ENCODE results near the gene PRDM12. TPM values are rescaled to one million over a fixed set of nuclear protein-coding genes. Genes with fewer than 3 reads are reported as not detected.

Gene PRDM12
- total RNA-seq, 1 experiment from 2014 or later = not detected

DNA sequence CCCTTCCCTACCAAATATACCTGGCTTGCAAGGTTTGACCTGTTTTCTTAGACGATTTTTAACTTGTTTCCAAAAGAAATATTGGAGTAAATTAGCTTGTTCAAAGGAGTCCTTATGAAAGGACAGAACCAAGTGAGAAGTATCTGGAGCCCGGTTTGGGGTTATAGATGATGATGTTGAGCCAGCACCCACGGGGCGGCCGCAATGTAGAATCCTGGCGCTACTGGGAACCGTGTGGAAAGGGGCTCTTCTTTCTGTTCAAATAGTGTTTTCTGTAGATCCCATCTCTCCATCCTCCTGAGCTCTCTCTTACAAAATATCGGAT lies 28.7 kb downstream of the PRDM12 start:
- no peak for DNase-seq
- Mint-ChIP-seq H3K4me3 (peak overlapping the region; percentile 98 to 99), H3K4me1 (peaks cover 46 to 50% of the 10 kb centered on the region in 2 experiments), H3K27ac (peak overlapping the region in 2 of 3 experiments; percentile 57 to 92; a peak in 5 of 7 replicates), H3K36me3 (ENCODE audit: insufficient read depth in 1 of 3, low read depth in 3 of 3) (peaks cover 29 to 33% (median 31%) of the 10 kb centered on the region in 3 experiments), H3K27me3 (ENCODE audit: low read depth) (no peaks in the 10 kb centered on the region; the same call in 1 of the 2 replicates), H3K9me3 (0 out of 5 replicates have a peak, but pooled peaks cover 0 to 2% of the 10 kb centered on the region in 2 experiments)
- Histone ChIP-seq H2BK20ac (ENCODE audit: low read depth, low read length, poor library complexity, severe bottlenecking) (no peak overlapping the region), H3K79me2 (ENCODE audit: insufficient read depth, low read length) (peaks cover 15% of the 10 kb centered on the region; the same call in 1 of the 2 replicates), H3K23ac (ENCODE audit: insufficient read length, low read depth, low read length) (no peak overlapping the region), H3T11ph (ENCODE audit: low read length) (no peak overlapping the region), H3K14ac (ENCODE audit: insufficient read depth, low read length) (no peak overlapping the region), H3K4me1 (ENCODE audit: insufficient read depth, low read length) (no peaks in the 10 kb centered on the region; the same call in 1 of the 2 replicates), H3K23me2 (ENCODE audit: insufficient read length, low read depth, low read length, poor library complexity, severe bottlenecking) (peaks cover 7% of the 10 kb centered on the region), H2BK12ac (ENCODE audit: insufficient read length, low read depth, low read length) (no peak overlapping the region), H3K27ac (ENCODE audit: insufficient read length, low read depth, low read length) (no peak overlapping the region), H2AK5ac (ENCODE audit: insufficient read length, low read length) (no peak overlapping the region), H3K4ac (ENCODE audit: low read depth, low read length) (no peak overlapping the region), H3K79me1 (ENCODE audit: insufficient read depth, low read depth, low read length, poor library complexity, severe bottlenecking) (peaks cover 9% of the 10 kb centered on the region), H3K18ac (ENCODE audit: insufficient read length, low read depth, low read length) (no peak overlapping the region), H4K20me1 (ENCODE audit: control insufficient read depth, insufficient read depth, insufficient read length) (no peaks in the 10 kb centered on the region), H3K4me2 (ENCODE audit: insufficient read depth, insufficient read length, low read length) (peak overlapping the region; percentile 97), H3K9ac (ENCODE audit: extremely low read depth, insufficient read length, low read length) (peak overlapping the region; percentile 25), H4K5ac (ENCODE audit: insufficient read length, low read depth, low read length) (no peak overlapping the region), H4K91ac (ENCODE audit: insufficient read length, low read depth, low read length) (no peak overlapping the region), H2BK5ac (ENCODE audit: insufficient read length, low read length) (no peak overlapping the region), H2BK120ac (ENCODE audit: low read depth, low read length, poor library complexity, severe bottlenecking) (no peak overlapping the region), H2BK15ac (ENCODE audit: low read depth, low read length) (no peak overlapping the region), H3K9me3 (ENCODE audit: control insufficient read depth, low read depth, low read length) (no peaks in the 10 kb centered on the region), H4K8ac (replicated peaks; ENCODE audit: insufficient read length, low read depth, low read length) (no peak overlapping the region), H2AFZ (ENCODE audit: low read length) (no peak overlapping the region), H3K56ac (ENCODE audit: insufficient read length, low read depth, low read length) (no peak overlapping the region), H3K27me3 (ENCODE audit: insufficient read depth, low read length) (no peaks in the 10 kb centered on the region)
- no peak for TF ChIP-seq CTCF (conservative IDR thresholded peaks at IDR 0.05)
- WGBS (ENCODE audit: extremely low coverage, insufficient read length, low lambda C conversion rate) = no CpG with 5 or more reads among the region's 8 CpGs
